NT2/D1 (cell line): ENCODE results near the gene MED23.

Experiments used
- DNase-seq: peaks from one replicate; pipeline ENCODE4 v3.0.0-alpha.2; 2011; ENCODE audit warnings: low read depth, low spot score
- H3K27me3 ChIP-seq: 2 replicates; pipeline ENCODE4 v1.6.0; 2011; ENCODE audit warnings: mild to moderate bottlenecking; ENCODE audit not compliant: insufficient read length, insufficient read depth
- H3K36me3 ChIP-seq: 2 replicates; pipeline ENCODE4 v1.6.1; 2011; ENCODE audit warnings: mild to moderate bottlenecking, low read length, mixed read lengths; ENCODE audit not compliant: insufficient read depth, insufficient read length
- H3K4me1 ChIP-seq: 2 replicates; pipeline ENCODE4 v1.5.1; 2011; ENCODE audit not compliant: insufficient read depth, insufficient read length
- H3K4me3 ChIP-seq: 2 replicates; pipeline ENCODE4 v1.5.1; 2011; ENCODE audit warnings: low read depth; ENCODE audit not compliant: insufficient read length
- H3K9ac ChIP-seq: 2 replicates; pipeline ENCODE4 v1.6.0; 2011; ENCODE audit warnings: low read depth; ENCODE audit not compliant: insufficient read length
- H3K9me3 ChIP-seq: 2 replicates; pipeline ENCODE4 v1.5.1; 2011; ENCODE audit warnings: mild to moderate bottlenecking, low read length; ENCODE audit not compliant: insufficient read depth
- SUZ12 ChIP-seq: IDR thresholded peaks from 2 replicates; pipeline ENCODE4 v1.6.1; 2011; ENCODE audit not compliant: insufficient read length, insufficient read depth; ENCODE audit errors: extremely low read depth
- YY1 ChIP-seq: IDR thresholded peaks from 2 replicates; pipeline ENCODE4 v1.6.1; 2011; ENCODE audit not compliant: insufficient read length, insufficient read depth
- ZNF274 ChIP-seq: IDR thresholded peaks from 2 replicates; pipeline ENCODE4 v1.6.1; 2011; ENCODE audit warnings: mild to moderate bottlenecking, low read depth, low read length

MED23 gene

DNA sequence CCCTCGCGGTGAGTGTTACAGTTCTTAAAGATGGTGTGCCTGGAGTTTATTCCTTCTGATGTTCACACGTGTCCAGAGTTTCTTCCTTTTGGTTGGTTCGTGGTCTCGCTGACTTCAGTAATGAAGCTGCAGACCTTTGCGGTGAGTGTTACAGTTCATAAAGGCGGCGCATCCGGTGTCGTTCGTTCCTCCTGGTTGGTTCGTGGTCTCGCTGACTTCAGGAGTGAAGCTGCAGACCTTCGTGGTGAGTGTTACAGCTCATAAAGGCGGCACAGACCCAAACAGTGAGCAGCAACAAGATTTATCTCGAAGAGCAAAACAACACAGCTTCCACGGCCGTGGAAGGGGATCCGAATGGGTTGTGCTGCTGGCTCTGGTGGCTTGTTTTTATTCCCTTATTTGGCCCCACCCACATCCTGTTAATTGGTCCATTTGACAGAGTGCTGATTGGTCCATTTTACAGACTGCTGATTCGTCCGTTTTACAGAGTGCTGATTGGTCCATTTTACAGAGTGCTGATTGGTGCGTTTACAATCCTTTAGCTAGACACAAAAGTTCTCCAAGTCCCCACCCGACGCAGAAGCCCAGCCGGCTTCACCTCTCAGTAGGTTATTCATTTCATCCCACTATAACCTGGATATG, 103.2 kb downstream of the MED23 start:
- Histone ChIP-seq H3K27me3 (no peaks in the 10 kb centered on the region), H3K4me1 (no peaks in the 10 kb centered on the region), H3K4me3 (no peak overlapping the region), H3K9me3 (peaks cover 13% of the 10 kb centered on the region), H3K36me3 (no peaks in the 10 kb centered on the region), H3K9ac (no peak overlapping the region)
- TF ChIP-seq ZNF274 (no peak), YY1 (no peak), SUZ12 (no peak)
- DNase-seq, result no peak

DNA sequence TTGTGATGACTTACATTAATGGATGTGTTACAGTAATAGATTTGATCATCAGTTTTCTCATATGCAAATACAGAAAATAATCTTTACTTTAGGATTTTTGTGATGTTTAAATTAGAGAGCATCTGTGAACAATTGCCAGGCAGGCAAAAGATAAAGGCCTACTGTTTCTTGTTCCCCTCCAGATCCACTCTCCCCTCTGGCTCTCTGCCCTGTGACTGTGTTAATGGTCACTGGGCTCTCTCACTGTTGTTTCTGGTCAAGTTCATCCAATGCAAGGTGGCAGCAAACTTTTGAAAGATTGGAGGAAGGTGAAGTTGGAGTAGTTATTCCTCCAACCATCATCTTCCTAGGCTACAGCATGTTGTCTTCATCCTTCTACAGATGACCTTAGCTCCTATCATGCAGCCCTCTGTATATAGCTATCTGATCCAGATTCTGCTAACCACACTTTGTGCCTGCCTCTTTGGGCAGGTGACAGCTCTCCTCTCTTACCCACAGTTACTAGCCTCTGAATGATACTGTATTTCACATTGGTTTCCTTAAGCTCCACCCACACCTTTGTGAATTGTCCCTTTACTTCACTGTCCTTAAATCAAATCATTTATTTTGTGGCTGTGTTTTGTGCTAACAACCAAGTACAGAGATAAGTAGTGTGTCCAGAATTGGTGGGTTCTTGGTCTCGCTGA, 103.9 kb downstream of the MED23 start:
- H3K4me1 ChIP-seq, result no peaks in the 10 kb centered on the region
- TF ChIP-seq SUZ12 (no peak), YY1 (no peak), ZNF274 (no peak)
- DNase-seq, result no peak
- no peak overlapping the region for H3K4me3 ChIP-seq
- H3K9me3 ChIP-seq, result peaks cover 13% of the 10 kb centered on the region
- H3K9ac ChIP-seq, result no peak overlapping the region
- no peaks in the 10 kb centered on the region for H3K36me3 ChIP-seq
- H3K27me3 ChIP-seq, result no peaks in the 10 kb centered on the region
